ENCODE measurements around the gene ANKRD9. TPM values are rescaled to one million over a fixed set of nuclear protein-coding genes. Genes with fewer than 3 reads are reported as not detected.

The ANKRD9 gene
- total and polyA plus RNA-seq, 9 of the 15 experiments (the other 6 are each of a cell fraction or from before 2014, with no cell fraction given) = 0.04 to 32.9 (median 5.3) TPM

- TF ChIP-seq ARID4B (CRISPR knock-in tag; IDR thresholded peaks at IDR 0.05) (no peak), KLF6 (CRISPR knock-in tag; IDR thresholded peaks at IDR 0.05; ENCODE audit: borderline replicate concordance) (no peak), ETS2 (tag; IDR thresholded peaks at IDR 0.05; ENCODE audit: borderline replicate concordance, poor library complexity, severe bottlenecking) (no peak), HDAC8 (tag; IDR thresholded peaks at IDR 0.05) (no peak), POLR2G (IDR thresholded peaks at IDR 0.05; ENCODE audit: low read depth, low read length) (no peak), RBM15 (IDR thresholded peaks at IDR 0.05; ENCODE audit: insufficient read depth, low read length) (no peak), STAT5A (IDR thresholded peaks at IDR 0.05; ENCODE audit: borderline replicate concordance, low read length) (no peak), ZNF551 (CRISPR knock-in tag; IDR thresholded peaks at IDR 0.05) (no peak), ETV1 (tag; conservative IDR thresholded peaks at IDR 0.05; ENCODE audit: low read depth) (no peak), FOSL1 (tag; conservative IDR thresholded peaks at IDR 0.05) (no peak), NFRKB (IDR thresholded peaks at IDR 0.05; ENCODE audit: low read depth) (peak; percentile 87; the same call in 1 of the 2 replicates), ELF1 (tag; IDR thresholded peaks at IDR 0.05) (no peak; the same call in none of the 2 replicates)
- TF ChIP-seq, protein P1, sequence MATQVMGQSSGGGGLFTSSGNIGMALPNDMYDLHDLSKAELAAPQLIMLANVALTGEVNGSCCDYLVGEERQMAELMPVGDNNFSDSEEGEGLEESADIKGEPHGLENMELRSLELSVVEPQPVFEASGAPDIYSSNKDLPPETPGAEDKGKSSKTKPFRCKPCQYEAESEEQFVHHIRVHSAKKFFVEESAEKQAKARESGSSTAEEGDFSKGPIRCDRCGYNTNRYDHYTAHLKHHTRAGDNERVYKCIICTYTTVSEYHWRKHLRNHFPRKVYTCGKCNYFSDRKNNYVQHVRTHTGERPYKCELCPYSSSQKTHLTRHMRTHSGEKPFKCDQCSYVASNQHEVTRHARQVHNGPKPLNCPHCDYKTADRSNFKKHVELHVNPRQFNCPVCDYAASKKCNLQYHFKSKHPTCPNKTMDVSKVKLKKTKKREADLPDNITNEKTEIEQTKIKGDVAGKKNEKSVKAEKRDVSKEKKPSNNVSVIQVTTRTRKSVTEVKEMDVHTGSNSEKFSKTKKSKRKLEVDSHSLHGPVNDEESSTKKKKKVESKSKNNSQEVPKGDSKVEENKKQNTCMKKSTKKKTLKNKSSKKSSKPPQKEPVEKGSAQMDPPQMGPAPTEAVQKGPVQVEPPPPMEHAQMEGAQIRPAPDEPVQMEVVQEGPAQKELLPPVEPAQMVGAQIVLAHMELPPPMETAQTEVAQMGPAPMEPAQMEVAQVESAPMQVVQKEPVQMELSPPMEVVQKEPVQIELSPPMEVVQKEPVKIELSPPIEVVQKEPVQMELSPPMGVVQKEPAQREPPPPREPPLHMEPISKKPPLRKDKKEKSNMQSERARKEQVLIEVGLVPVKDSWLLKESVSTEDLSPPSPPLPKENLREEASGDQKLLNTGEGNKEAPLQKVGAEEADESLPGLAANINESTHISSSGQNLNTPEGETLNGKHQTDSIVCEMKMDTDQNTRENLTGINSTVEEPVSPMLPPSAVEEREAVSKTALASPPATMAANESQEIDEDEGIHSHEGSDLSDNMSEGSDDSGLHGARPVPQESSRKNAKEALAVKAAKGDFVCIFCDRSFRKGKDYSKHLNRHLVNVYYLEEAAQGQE (IDR thresholded peaks at IDR 0.05; ENCODE audit: borderline replicate concordance) = no peak
- TF ChIP-seq, protein P1 (CRISPR knock-in tag; IDR thresholded peaks at IDR 0.05; ENCODE audit: low read depth) = no peak
Observed at GRCh38 chr14:102525219-102525928, 15.8 kb upstream of the ANKRD9 start (continued).
